ENCODE measurements around the gene FFAR3.

FFAR3 gene

GRCh38 chr19:35379992-35380391 lies 21.7 kb downstream of the FFAR3 start:
- no peak for DNase-seq (ENCODE audit: low spot score)
- Histone ChIP-seq H3K4me3 (no peak overlapping the region), H3K27ac (no peak overlapping the region)
- no peak for TF ChIP-seq CTCF (IDR thresholded peaks at IDR 0.05)

- no peak for TF ChIP-seq CTCF (IDR thresholded peaks at IDR 0.05)
- DNase-seq (ENCODE audit: low spot score) = no peak
- Histone ChIP-seq H3K4me3 (no peak overlapping the region), H3K27ac (no peak overlapping the region)
Observed at GRCh38 chr19:35380450-35381124, 22.3 kb downstream of the FFAR3 start.

- no peak overlapping the region for H3K27ac ChIP-seq
- H3K4me3 ChIP-seq = no peak overlapping the region
- no peak for DNase-seq (ENCODE audit: low spot score)
- TF ChIP-seq CTCF (IDR thresholded peaks at IDR 0.05) = no peak
Observed at GRCh38 chr19:35381318-35381717, 23.1 kb downstream of the FFAR3 start.

GRCh38 chr19:35381926-35382325 lies 23.7 kb downstream of the FFAR3 start:
- Histone ChIP-seq H3K27ac (no peak overlapping the region), H3K4me3 (no peak overlapping the region)
- no peak for DNase-seq (ENCODE audit: low spot score)
- no peak for TF ChIP-seq CTCF (IDR thresholded peaks at IDR 0.05)

- H3K4me3 ChIP-seq = no peak overlapping the region
- no peak for DNase-seq (ENCODE audit: low spot score)
- no peak for TF ChIP-seq CTCF (IDR thresholded peaks at IDR 0.05)
- no peak overlapping the region for H3K27ac ChIP-seq
Observed at GRCh38 chr19:35383536-35383935, 25.3 kb downstream of the FFAR3 start.

GRCh38 chr19:35388277-35389054 lies 30.2 kb downstream of the FFAR3 start:
- no peak for TF ChIP-seq CTCF (IDR thresholded peaks at IDR 0.05)
- H3K27ac ChIP-seq = no peak overlapping the region
- H3K4me3 ChIP-seq = no peak overlapping the region
- DNase-seq (ENCODE audit: low spot score) = no peak

Measured in coronary artery (tissue), 2 donors.